Activated B cell treated with CpG ODN at 0.5 μM for 24 hours (primary cell): ENCODE measurements around the gene CD22. TPM values are rescaled to one million over a fixed set of nuclear protein-coding genes. Genes with fewer than 3 reads are reported as not detected.
"Not testable (repeated sequence)": the region's sequence is repeated elsewhere in the genome, so short reads cannot be mapped to it uniquely, and the experiment has no call there.

ENCODE experiments used
- ATAC-seq: fragments of 200-7000 bp; cut with Tn5 transposase; one replicate; pipeline ENCODE4 v1.10.0; 2021; ENCODE audit warnings: low read depth, mild to moderate bottlenecking, moderate library complexity
- CTCF ChIA-PET: fragments of 350-600 bp; sonication (Branson Sonifier 250); formaldehyde crosslinking; loops from one replicate; lab custom pipeline; 2021; ENCODE audit warnings: antibody characterized with exemption; lab: Charles Lee
- POLR2A ChIA-PET: fragments of 350-600 bp; sonication (Branson Sonifier 250); formaldehyde crosslinking; loops from one replicate; lab custom pipeline; 2021; ENCODE audit warnings: antibody characterized with exemption; lab: Charles Lee
- DNase-seq: peaks from one replicate; pipeline ENCODE4 v3.0.0; 2022
- H3K27ac Mint-ChIP-seq: one replicate; pipeline ENCODE4 v1.8.0; 2020; ENCODE audit warnings: mixed read lengths
- H3K27me3 Mint-ChIP-seq: one replicate; pipeline ENCODE4 v1.8.0; 2021; ENCODE audit warnings: mixed read lengths
- H3K36me3 Mint-ChIP-seq: one replicate; pipeline ENCODE4 v1.8.0; 2021; ENCODE audit warnings: low read depth, mixed read lengths
- H3K4me1 Mint-ChIP-seq: one replicate; pipeline ENCODE4 v1.8.0; 2021; ENCODE audit warnings: mixed read lengths
- H3K4me3 Mint-ChIP-seq: one replicate; pipeline ENCODE4 v1.8.0; 2020; ENCODE audit warnings: mild to moderate bottlenecking, mixed read lengths
- H3K9me3 Mint-ChIP-seq: one replicate; pipeline ENCODE4 v1.8.0; 2020; ENCODE audit warnings: mixed read lengths
- intact Hi-C: fragments of 100-400 bp; cut with micrococcal nuclease; formaldehyde crosslinking; loops from one replicate; pipeline ENCODE4 v1.15.1; 2024
- total RNA-seq: library from RNA; stranded (reverse); gene quantifications from 2 replicates; pipeline ENCODE4 v1.2.3, GENCODE V29; 2022
- TF ChIP-seq, protein P1 (sequence below): fragments of 200-600 bp; IDR thresholded peaks from one replicate; pipeline ENCODE4 v1.8.0; 2022; ENCODE audit warnings: antibody characterized with exemption, mild to moderate bottlenecking

Gene CD22
- total RNA-seq, 1 donor from 2014 or later = 1,096 TPM

DNA sequence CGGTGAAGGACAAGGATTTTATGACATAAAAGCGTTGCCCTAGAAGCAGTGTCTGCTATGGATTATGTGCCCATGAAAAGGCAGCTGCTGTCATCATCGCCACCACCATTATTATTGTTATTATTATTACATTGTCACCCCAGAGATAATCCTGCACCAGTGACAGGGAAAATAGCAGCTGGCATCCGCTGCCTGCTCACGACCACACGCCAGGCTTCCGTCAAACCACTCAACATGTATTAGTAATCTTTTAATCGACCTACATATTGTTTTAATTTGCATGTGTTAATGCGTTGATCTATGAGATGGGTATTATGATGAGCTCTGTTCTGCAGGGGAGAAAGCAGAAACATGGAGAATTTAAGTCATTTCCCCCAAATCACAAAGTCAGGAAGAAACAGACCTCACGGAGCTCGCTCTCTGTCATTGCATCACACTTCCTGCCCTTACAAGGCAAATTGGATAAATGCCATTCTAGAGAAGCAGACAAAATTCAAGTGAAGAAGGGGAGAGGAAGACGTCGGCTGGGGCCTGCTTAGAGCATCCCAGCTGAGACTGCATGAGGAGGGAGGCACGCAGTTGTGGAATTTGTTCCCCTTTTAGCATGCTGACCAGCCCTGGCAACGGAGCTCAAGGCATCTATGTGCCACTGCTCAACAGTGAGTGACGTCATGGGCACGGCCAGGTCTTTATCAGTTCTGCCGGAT, 29.0 kb downstream of the CD22 start, which contains the start of gene FFAR3:
FFAR3 (plus strand) TSS at position 594 of the 707 bp plus-strand sequence. CDS start 431 bp downstream, outside the sequence.
- Mint-ChIP-seq H3K27ac (no peak within 1 kb of the TSS), H3K36me3 (no peaks in the 10 kb centered on the region), H3K9me3 (no peaks in the 10 kb centered on the region), H3K27me3 (peaks cover 8% of the 10 kb centered on the region), H3K4me3 (no peak within 1 kb of the TSS), H3K4me1 (peaks cover 5% of the 10 kb centered on the region)
- intact Hi-C loops = no loop called here
- DNase-seq (no peak), ATAC-seq (no peak)
- ChIA-PET POLR2A (interaction anchor here (1.6 kb wide), 1 partner anchor 11 kb away, joined by 5 read pairs; the partner anchor contains the start of gene FFAR1), CTCF (interaction anchor here (0.8 to 2.5 kb wide), 3 partner anchors 105 to 152 kb away, joined by 3 to 13 read pairs (median 7); no protein-coding TSS in a partner anchor)
- TF ChIP-seq, protein P1, sequence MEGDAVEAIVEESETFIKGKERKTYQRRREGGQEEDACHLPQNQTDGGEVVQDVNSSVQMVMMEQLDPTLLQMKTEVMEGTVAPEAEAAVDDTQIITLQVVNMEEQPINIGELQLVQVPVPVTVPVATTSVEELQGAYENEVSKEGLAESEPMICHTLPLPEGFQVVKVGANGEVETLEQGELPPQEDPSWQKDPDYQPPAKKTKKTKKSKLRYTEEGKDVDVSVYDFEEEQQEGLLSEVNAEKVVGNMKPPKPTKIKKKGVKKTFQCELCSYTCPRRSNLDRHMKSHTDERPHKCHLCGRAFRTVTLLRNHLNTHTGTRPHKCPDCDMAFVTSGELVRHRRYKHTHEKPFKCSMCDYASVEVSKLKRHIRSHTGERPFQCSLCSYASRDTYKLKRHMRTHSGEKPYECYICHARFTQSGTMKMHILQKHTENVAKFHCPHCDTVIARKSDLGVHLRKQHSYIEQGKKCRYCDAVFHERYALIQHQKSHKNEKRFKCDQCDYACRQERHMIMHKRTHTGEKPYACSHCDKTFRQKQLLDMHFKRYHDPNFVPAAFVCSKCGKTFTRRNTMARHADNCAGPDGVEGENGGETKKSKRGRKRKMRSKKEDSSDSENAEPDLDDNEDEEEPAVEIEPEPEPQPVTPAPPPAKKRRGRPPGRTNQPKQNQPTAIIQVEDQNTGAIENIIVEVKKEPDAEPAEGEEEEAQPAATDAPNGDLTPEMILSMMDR = no peak

DNA sequence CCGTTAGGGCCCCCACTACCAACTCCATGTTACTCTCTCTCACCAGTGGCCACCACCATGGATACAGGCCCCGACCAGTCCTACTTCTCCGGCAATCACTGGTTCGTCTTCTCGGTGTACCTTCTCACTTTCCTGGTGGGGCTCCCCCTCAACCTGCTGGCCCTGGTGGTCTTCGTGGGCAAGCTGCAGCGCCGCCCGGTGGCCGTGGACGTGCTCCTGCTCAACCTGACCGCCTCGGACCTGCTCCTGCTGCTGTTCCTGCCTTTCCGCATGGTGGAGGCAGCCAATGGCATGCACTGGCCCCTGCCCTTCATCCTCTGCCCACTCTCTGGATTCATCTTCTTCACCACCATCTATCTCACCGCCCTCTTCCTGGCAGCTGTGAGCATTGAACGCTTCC, 29.8 kb downstream of the CD22 start:
- H3K4me1 Mint-ChIP-seq, DNase-seq, CTCF ChIA-PET, ATAC-seq, intact Hi-C loops, H3K4me3 Mint-ChIP-seq, H3K36me3 Mint-ChIP-seq, H3K27ac Mint-ChIP-seq, POLR2A ChIA-PET, H3K27me3 Mint-ChIP-seq, H3K9me3 Mint-ChIP-seq: not testable (repeated sequence)

DNA sequence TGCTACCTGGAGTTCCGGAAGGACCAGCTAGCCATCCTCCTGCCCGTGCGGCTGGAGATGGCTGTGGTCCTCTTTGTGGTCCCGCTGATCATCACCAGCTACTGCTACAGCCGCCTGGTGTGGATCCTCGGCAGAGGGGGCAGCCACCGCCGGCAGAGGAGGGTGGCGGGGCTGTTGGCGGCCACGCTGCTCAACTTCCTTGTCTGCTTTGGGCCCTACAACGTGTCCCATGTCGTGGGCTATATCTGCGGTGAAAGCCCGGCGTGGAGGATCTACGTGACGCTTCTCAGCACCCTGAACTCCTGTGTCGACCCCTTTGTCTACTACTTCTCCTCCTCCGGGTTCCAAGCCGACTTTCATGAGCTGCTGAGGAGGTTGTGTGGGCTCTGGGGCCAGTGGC, 30.4 kb downstream of the CD22 start:
- H3K27me3 Mint-ChIP-seq, H3K4me1 Mint-ChIP-seq, ATAC-seq, H3K36me3 Mint-ChIP-seq, H3K27ac Mint-ChIP-seq, H3K4me3 Mint-ChIP-seq, POLR2A ChIA-PET, intact Hi-C loops, H3K9me3 Mint-ChIP-seq, CTCF ChIA-PET, DNase-seq: not testable (repeated sequence)

DNA sequence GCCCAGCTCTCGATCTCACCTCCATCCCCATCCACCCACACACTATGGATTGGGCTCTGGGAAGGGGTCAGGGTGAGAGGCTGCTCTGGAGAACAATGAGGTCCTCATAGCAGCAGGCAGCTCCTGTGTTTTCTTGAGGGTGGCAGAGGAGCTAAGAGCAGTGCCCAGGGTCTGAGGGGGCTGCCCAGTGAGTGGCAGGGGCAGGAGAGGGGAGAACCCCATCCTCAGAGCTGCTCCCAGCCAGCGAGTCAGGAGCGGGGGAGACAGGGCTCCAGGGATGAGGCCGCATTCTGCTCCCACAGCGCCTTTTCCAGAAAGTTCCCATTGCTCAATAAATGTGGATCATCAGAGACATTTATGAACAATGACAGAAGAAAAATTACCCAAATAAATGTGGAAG, 31.1 kb downstream of the CD22 start:
- H3K9me3 Mint-ChIP-seq, H3K36me3 Mint-ChIP-seq, H3K27ac Mint-ChIP-seq, CTCF ChIA-PET, H3K4me3 Mint-ChIP-seq, H3K4me1 Mint-ChIP-seq, DNase-seq, POLR2A ChIA-PET, ATAC-seq, intact Hi-C loops: not testable (repeated sequence)
- peaks cover 11% of the 10 kb centered on the region for H3K27me3 Mint-ChIP-seq

DNA sequence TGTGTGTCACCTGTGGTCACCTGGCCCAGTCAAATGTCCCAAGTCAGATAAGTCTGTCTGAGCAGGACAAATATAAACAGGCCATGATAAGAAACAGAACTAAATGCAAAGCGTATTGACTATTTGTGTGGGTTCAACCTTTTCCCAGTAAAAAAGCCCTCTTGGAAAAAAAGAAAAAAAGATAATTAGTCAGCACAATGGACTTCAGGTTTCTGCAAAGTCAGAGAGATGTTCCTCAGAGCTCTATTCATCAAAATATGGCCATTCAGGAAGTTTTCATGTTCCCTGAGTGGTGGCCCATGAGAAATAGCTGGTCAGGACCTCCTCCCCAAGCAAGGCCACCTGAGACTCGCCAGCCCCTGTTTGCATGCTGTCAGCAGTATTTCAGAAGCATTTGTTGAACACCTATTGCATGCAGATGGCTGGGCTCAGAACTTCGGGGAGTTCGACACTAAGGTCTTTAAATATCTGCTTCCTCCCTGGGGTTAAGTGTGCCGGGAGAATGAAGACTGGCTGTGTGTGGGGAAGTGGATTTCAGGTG, 32.0 kb downstream of the CD22 start:
- TF ChIP-seq, protein P1 = no peak
- ChIA-PET POLR2A (no interaction called here), CTCF (no interaction called here)

DNA sequence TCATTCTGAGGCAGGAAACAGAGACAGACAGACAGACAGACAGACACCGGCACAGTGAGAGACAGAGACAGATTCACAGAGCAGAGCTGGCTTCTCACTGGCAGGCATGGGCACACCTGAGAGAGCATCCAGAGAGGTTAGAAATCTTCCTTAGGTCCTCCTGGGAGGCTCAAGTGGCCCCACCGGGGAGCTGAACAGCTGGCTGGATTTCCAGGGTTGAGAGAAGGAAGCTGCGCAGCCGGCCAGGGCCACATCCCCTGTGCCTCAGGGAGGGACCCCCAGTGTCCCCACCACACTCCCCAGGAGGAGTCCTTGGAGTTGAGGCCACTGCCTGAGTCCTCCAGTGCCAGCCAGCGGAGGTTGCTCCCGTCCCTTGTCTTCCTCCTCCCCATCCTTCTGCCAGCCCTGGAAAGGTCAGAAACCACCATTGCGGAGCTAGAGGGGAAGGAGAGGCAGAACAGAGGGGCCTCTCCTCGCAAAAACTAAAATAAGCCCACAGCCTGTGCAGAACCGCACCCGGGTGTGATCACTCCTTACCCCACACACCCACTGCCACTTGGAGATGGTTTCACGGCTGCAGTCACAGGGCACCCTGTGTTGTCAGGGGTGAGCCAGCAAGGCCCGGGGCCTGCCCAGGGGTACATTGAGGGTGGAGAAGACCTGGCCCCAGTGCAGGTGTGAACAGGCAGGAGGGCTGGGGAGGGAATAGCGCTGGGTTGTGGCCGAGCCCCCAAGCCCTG, 33.4 kb downstream of the CD22 start:
- H3K9me3 Mint-ChIP-seq = no peaks in the 10 kb centered on the region
- peaks cover 11% of the 10 kb centered on the region for H3K27me3 Mint-ChIP-seq
- no peak overlapping the region for H3K27ac Mint-ChIP-seq
- DNase-seq (no peak), ATAC-seq (no peak)
- H3K4me1 Mint-ChIP-seq = peaks cover 5% of the 10 kb centered on the region
- POLR2A ChIA-PET = no interaction called here
- no peak overlapping the region for H3K4me3 Mint-ChIP-seq
- TF ChIP-seq, protein P1 = no peak
- H3K36me3 Mint-ChIP-seq = no peaks in the 10 kb centered on the region
- CTCF ChIA-PET = no interaction called here
- intact Hi-C loops = no loop called here

More for the DNA sequence above, 32.0 kb downstream of the CD22 start:
- Mint-ChIP-seq H3K4me3 (no peak overlapping the region), H3K36me3 (no peaks in the 10 kb centered on the region), H3K9me3 (no peaks in the 10 kb centered on the region), H3K27me3 (peaks cover 11% of the 10 kb centered on the region), H3K4me1 (peaks cover 5% of the 10 kb centered on the region), H3K27ac (no peak overlapping the region)
- DNase-seq = no peak
- no peak for ATAC-seq
- intact Hi-C loops = no loop called here
